Prostate gland (tissue), 2 donors: Measurements from ENCODE around the gene PRELID1.

Experiments used
- POLR2A ChIP-seq: fragments of 450-650 bp; IDR thresholded peaks from one replicate; pipeline ENCODE4 v1.6.1; 2016; ENCODE audit warnings: antibody characterized with exemption, mild to moderate bottlenecking
- POLR2AphosphoS5 ChIP-seq: sonication (generic); formaldehyde crosslinking; IDR thresholded peaks from one replicate; pipeline ENCODE4 v1.6.1; 2017; ENCODE audit warnings: antibody characterized with exemption
- TF ChIP-seq, protein P1 (sequence below), 4 experiments: fragments of 200-600 bp in 2 of 4; fragments of 450-650 bp in 2 of 4; sonication (generic) in 2 of 4; IDR thresholded peaks; 1 replicate in 3 of 4; 2 replicates in 1 of 4; pipeline ENCODE4 v1.5.1; 2016 to 2019; ENCODE audit warnings: antibody characterized with exemption in 4 of 4, mild to moderate bottlenecking in 2 of 4, moderate library complexity in 2 of 4

DNA sequence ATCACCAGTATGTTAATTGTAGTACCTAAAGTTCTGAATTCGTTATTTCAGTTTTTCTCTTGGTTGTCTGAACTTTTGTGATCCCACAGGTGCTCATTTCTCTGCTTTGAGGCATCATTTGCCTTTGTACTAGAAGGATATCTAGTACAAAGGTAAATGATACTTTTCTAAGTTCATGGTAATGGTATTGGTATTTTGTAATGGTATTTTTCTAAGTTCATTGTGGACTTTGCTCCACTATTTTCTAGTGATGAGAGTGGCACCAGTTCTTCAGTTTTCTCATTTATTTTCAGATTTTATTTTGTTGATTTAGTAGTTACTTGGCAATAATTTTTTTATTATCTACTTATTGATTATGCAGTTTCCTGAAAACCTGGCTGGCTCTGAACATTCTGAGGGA lies 42.1 kb upstream of the PRELID1 start:
- TF ChIP-seq, protein P1, sequence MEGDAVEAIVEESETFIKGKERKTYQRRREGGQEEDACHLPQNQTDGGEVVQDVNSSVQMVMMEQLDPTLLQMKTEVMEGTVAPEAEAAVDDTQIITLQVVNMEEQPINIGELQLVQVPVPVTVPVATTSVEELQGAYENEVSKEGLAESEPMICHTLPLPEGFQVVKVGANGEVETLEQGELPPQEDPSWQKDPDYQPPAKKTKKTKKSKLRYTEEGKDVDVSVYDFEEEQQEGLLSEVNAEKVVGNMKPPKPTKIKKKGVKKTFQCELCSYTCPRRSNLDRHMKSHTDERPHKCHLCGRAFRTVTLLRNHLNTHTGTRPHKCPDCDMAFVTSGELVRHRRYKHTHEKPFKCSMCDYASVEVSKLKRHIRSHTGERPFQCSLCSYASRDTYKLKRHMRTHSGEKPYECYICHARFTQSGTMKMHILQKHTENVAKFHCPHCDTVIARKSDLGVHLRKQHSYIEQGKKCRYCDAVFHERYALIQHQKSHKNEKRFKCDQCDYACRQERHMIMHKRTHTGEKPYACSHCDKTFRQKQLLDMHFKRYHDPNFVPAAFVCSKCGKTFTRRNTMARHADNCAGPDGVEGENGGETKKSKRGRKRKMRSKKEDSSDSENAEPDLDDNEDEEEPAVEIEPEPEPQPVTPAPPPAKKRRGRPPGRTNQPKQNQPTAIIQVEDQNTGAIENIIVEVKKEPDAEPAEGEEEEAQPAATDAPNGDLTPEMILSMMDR (IDR thresholded peaks at IDR 0.05), result no peak
- TF ChIP-seq POLR2AphosphoS5, result no peak
- TF ChIP-seq POLR2A, result no peak
